Naive thymus-derived CD8-positive, alpha-beta T cell (primary cell): Measurements from ENCODE around the gene CDH4. TPM values are rescaled to one million over a fixed set of nuclear protein-coding genes. Genes with fewer than 3 reads are reported as not detected.

Experiments used
- ATAC-seq, 2 donors: fragments of 150-1000 bp; cut with Tn5 transposase in 1 of 2; sonication (Bioruptor Pico), chemical (Tn5 transposase) in 1 of 2; 1 replicate in 1 of 2; 2 replicates in 1 of 2; pipeline ENCODE4 v1.10.0; 2021; ENCODE audit warnings: mild to moderate bottlenecking in 2 of 2, moderate library complexity in 2 of 2
- POLR2A ChIA-PET: fragments of 350-600 bp; sonication (Branson Sonifier 250); formaldehyde crosslinking; loops from one replicate; lab custom pipeline; 2021; ENCODE audit warnings: antibody characterized with exemption; lab: Charles Lee
- DNase-seq, 10 donors: peaks; one replicate each; pipeline versions ENCODE4 v3.0.0 to v3.0.0-alpha.2; 2020 to 2022
- H3K27ac Mint-ChIP-seq, 10 donors: one replicate each; pipeline ENCODE4 v1.8.0; 2020 to 2022; ENCODE audit warnings: mild to moderate bottlenecking in 10 of 10, mixed read lengths in 10 of 10, moderate library complexity in 4 of 10, inconsistent platforms in 1 of 10
- H3K27me3 Mint-ChIP-seq, 5 donors: one replicate each; pipeline ENCODE4 v1.8.0; 2021 to 2022; ENCODE audit warnings: mixed read lengths in 5 of 5
- H3K36me3 Mint-ChIP-seq, 3 donors: one replicate each; pipeline ENCODE4 v1.8.0; 2020 to 2022; ENCODE audit warnings: mixed read lengths in 3 of 3, mild to moderate bottlenecking in 2 of 3, inconsistent platforms in 1 of 3
- H3K4me1 Mint-ChIP-seq, 4 donors: one replicate each; pipeline ENCODE4 v1.8.0; 2021 to 2022; ENCODE audit warnings: mixed read lengths in 4 of 4
- H3K4me3 Mint-ChIP-seq, 10 donors: one replicate each; pipeline ENCODE4 v1.8.0; 2020 to 2022; ENCODE audit warnings: mild to moderate bottlenecking in 10 of 10, mixed read lengths in 10 of 10, moderate library complexity in 6 of 10, inconsistent platforms in 1 of 10
- H3K9me3 Mint-ChIP-seq, 9 donors: one replicate each; pipeline ENCODE4 v1.8.0; 2020 to 2022; ENCODE audit warnings: mixed read lengths in 9 of 9, mild to moderate bottlenecking in 3 of 9, inconsistent platforms in 1 of 9, moderate library complexity in 1 of 9
- polyA plus RNA-seq, 3 donors: library from polyadenylated mRNA; unstranded; fragments of 300-500 nt; fragmentation: Illumina TruSeq; gene quantifications; one replicate each; pipeline ENCODE4 v1.2.3, GENCODE V29; 2021
- total RNA-seq, 8 experiments: library from RNA in 2 of 8; stranded (reverse) in 2 of 8; gene quantifications; one replicate each; pipeline ENCODE4 v1.2.3 and lab custom pipeline; 2021 to 2026

Gene CDH4
- total and polyA plus RNA-seq, 5 experiments from 2014 or later = 0.07 to 0.44 (median 0.15) TPM; not detected in 1

- no peaks in the 10 kb centered on the region for H3K36me3 Mint-ChIP-seq
- POLR2A ChIA-PET = no interaction called here
- no peaks in the 10 kb centered on the region for H3K4me1 Mint-ChIP-seq
- no peak overlapping the region for H3K4me3 Mint-ChIP-seq
- ATAC-seq (no peak), DNase-seq (peak in 1 of 10 donors; percentile 45)
- peaks cover 0 to 2% (median 0%) of the 10 kb centered on the region in 9 donors for H3K9me3 Mint-ChIP-seq
- no peak overlapping the region for H3K27ac Mint-ChIP-seq
- peaks cover 0 to 24% (median 0%) of the 10 kb centered on the region in 5 donors for H3K27me3 Mint-ChIP-seq
Observed at GRCh38 chr20:61527626-61528025, 275.6 kb downstream of the CDH4 start.

- no peaks in the 10 kb centered on the region for H3K36me3 Mint-ChIP-seq
- POLR2A ChIA-PET = no interaction called here
- H3K4me1 Mint-ChIP-seq = no peaks in the 10 kb centered on the region
- no peak for ATAC-seq
- H3K9me3 Mint-ChIP-seq = peaks cover 0 to 2% (median 0%) of the 10 kb centered on the region in 9 donors
- H3K27me3 Mint-ChIP-seq = peaks cover 0 to 20% (median 0%) of the 10 kb centered on the region in 5 donors
- no peak overlapping the region for H3K4me3 Mint-ChIP-seq
- H3K27ac Mint-ChIP-seq = no peak overlapping the region
- no peak for DNase-seq
Observed at GRCh38 chr20:61528591-61528990, 276.5 kb downstream of the CDH4 start.

GRCh38 chr20:61529354-61529753 lies 277.3 kb downstream of the CDH4 start:
- POLR2A ChIA-PET = no interaction called here
- H3K9me3 Mint-ChIP-seq = peaks cover 0 to 2% (median 0%) of the 10 kb centered on the region in 9 donors
- ATAC-seq = no peak
- DNase-seq = no peak
- no peak overlapping the region for H3K27ac Mint-ChIP-seq
- H3K4me1 Mint-ChIP-seq = no peaks in the 10 kb centered on the region
- no peak overlapping the region for H3K4me3 Mint-ChIP-seq
- peaks cover 0 to 20% (median 0%) of the 10 kb centered on the region in 5 donors for H3K27me3 Mint-ChIP-seq
- H3K36me3 Mint-ChIP-seq = no peaks in the 10 kb centered on the region

- DNase-seq (no peak), ATAC-seq (no peak)
- POLR2A ChIA-PET = no interaction called here
- no peak overlapping the region for H3K27ac Mint-ChIP-seq
- H3K9me3 Mint-ChIP-seq = peaks cover 0 to 2% (median 0%) of the 10 kb centered on the region in 9 donors
- H3K4me1 Mint-ChIP-seq = no peaks in the 10 kb centered on the region
- H3K4me3 Mint-ChIP-seq = no peak overlapping the region
- no peaks in the 10 kb centered on the region for H3K36me3 Mint-ChIP-seq
- peaks cover 0 to 8% (median 0%) of the 10 kb centered on the region in 5 donors for H3K27me3 Mint-ChIP-seq
Observed at GRCh38 chr20:61531553-61532345, 279.7 kb downstream of the CDH4 start.

GRCh38 chr20:61532736-61533135 lies 280.7 kb downstream of the CDH4 start:
- no peak for DNase-seq
- no peak overlapping the region for H3K27ac Mint-ChIP-seq
- POLR2A ChIA-PET = no interaction called here
- H3K4me3 Mint-ChIP-seq = no peak overlapping the region
- ATAC-seq = no peak
- no peaks in the 10 kb centered on the region for H3K4me1 Mint-ChIP-seq
- H3K9me3 Mint-ChIP-seq = peaks cover 0 to 2% (median 0%) of the 10 kb centered on the region in 9 donors
- H3K36me3 Mint-ChIP-seq = no peaks in the 10 kb centered on the region
- peaks cover 0 to 8% (median 0%) of the 10 kb centered on the region in 5 donors for H3K27me3 Mint-ChIP-seq

- no peaks in the 10 kb centered on the region for H3K4me1 Mint-ChIP-seq
- no peak for DNase-seq
- POLR2A ChIA-PET = no interaction called here
- H3K27ac Mint-ChIP-seq = no peak overlapping the region
- peak overlapping the region in 1 of 10 donors; percentile 51 for H3K4me3 Mint-ChIP-seq
- H3K36me3 Mint-ChIP-seq = no peaks in the 10 kb centered on the region
- H3K9me3 Mint-ChIP-seq = peaks cover 0 to 2% (median 0%) of the 10 kb centered on the region in 9 donors
- no peak for ATAC-seq
- peaks cover 0 to 8% (median 0%) of the 10 kb centered on the region in 5 donors for H3K27me3 Mint-ChIP-seq
Observed at GRCh38 chr20:61533231-61533631, 281.2 kb downstream of the CDH4 start.

GRCh38 chr20:61534346-61534745 lies 282.3 kb downstream of the CDH4 start:
- POLR2A ChIA-PET = no interaction called here
- Mint-ChIP-seq H3K4me1 (no peaks in the 10 kb centered on the region), H3K36me3 (no peaks in the 10 kb centered on the region), H3K9me3 (peaks cover 0 to 4% (median 0%) of the 10 kb centered on the region in 9 donors), H3K27ac (no peak overlapping the region), H3K27me3 (peaks cover 0 to 5% (median 0%) of the 10 kb centered on the region in 5 donors), H3K4me3 (no peak overlapping the region)
- DNase-seq = no peak
- ATAC-seq = no peak

GRCh38 chr20:61535091-61535490 lies 283.0 kb downstream of the CDH4 start:
- Mint-ChIP-seq H3K4me1 (no peaks in the 10 kb centered on the region), H3K27ac (no peak overlapping the region), H3K27me3 (peaks cover 0 to 5% (median 0%) of the 10 kb centered on the region in 5 donors), H3K4me3 (no peak overlapping the region), H3K36me3 (no peaks in the 10 kb centered on the region), H3K9me3 (peaks cover 0 to 5% (median 0%) of the 10 kb centered on the region in 9 donors)
- no peak for ATAC-seq
- DNase-seq = no peak
- POLR2A ChIA-PET = no interaction called here

- no peaks in the 10 kb centered on the region for H3K4me1 Mint-ChIP-seq
- H3K4me3 Mint-ChIP-seq = no peak overlapping the region
- peaks cover 0 to under 1% (median 0%) of the 10 kb centered on the region in 5 donors for H3K27me3 Mint-ChIP-seq
- H3K27ac Mint-ChIP-seq = no peak overlapping the region
- ATAC-seq (no peak), DNase-seq (no peak)
- POLR2A ChIA-PET = no interaction called here
- no peaks in the 10 kb centered on the region for H3K36me3 Mint-ChIP-seq
- peaks cover 0 to 5% (median 0%) of the 10 kb centered on the region in 9 donors for H3K9me3 Mint-ChIP-seq
Observed at GRCh38 chr20:61535536-61535935, 283.5 kb downstream of the CDH4 start.

GRCh38 chr20:61535956-61536355 lies 283.9 kb downstream of the CDH4 start:
- no peak overlapping the region for H3K4me3 Mint-ChIP-seq
- DNase-seq (no peak), ATAC-seq (no peak)
- no peaks in the 10 kb centered on the region for H3K36me3 Mint-ChIP-seq
- H3K4me1 Mint-ChIP-seq = no peaks in the 10 kb centered on the region
- peaks cover 0 to 5% (median 0%) of the 10 kb centered on the region in 9 donors for H3K9me3 Mint-ChIP-seq
- POLR2A ChIA-PET = no interaction called here
- no peak overlapping the region for H3K27ac Mint-ChIP-seq
- H3K27me3 Mint-ChIP-seq = no peaks in the 10 kb centered on the region

- DNase-seq (no peak), ATAC-seq (no peak)
- no peaks in the 10 kb centered on the region for H3K4me1 Mint-ChIP-seq
- no peak overlapping the region for H3K4me3 Mint-ChIP-seq
- H3K9me3 Mint-ChIP-seq = peaks cover 0 to 5% (median 0%) of the 10 kb centered on the region in 9 donors
- no peak overlapping the region for H3K27ac Mint-ChIP-seq
- POLR2A ChIA-PET = no interaction called here
- no peaks in the 10 kb centered on the region for H3K27me3 Mint-ChIP-seq
- H3K36me3 Mint-ChIP-seq = no peaks in the 10 kb centered on the region
Observed at GRCh38 chr20:61536671-61537070, 284.6 kb downstream of the CDH4 start.

- no peak for ATAC-seq
- no peaks in the 10 kb centered on the region for H3K36me3 Mint-ChIP-seq
- H3K27ac Mint-ChIP-seq = no peak overlapping the region
- peaks cover 0 to 5% (median 0%) of the 10 kb centered on the region in 9 donors for H3K9me3 Mint-ChIP-seq
- POLR2A ChIA-PET = no interaction called here
- H3K27me3 Mint-ChIP-seq = no peaks in the 10 kb centered on the region
- H3K4me1 Mint-ChIP-seq = no peaks in the 10 kb centered on the region
- H3K4me3 Mint-ChIP-seq = no peak overlapping the region
- no peak for DNase-seq
Observed at GRCh38 chr20:61537239-61538182, 285.4 kb downstream of the CDH4 start.
